ENCODE results near the gene TACC2.

Gene TACC2

DNA sequence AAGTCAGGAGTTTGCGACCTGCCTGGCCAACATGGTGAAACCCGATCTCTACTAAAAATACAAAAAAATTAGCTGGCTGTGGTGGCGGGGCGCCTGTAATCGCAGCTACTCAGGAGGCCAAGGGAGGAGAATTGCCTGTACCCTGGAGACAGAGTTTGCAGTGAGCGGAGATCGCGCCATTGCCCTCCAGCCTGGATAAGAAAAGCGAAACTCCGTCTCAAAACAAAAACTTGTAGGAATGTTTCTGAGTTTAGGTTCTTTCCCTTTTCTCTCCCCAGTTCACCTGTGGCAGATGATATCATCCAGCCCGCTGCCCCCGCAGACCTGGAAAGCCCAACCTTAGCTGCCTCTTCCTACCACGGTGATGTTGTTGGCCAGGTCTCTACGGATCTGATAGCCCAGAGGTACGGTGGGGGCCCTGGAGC is 143.4 kb downstream of the TACC2 start:
- Histone ChIP-seq H3K4me3 (ENCODE audit: insufficient read depth, low read length, poor library complexity, severe bottlenecking) (no peak overlapping the region), H3K27me3 (ENCODE audit: low read length) (no peaks in the 10 kb centered on the region), H4K20me1 (ENCODE audit: low read depth, low read length) (no peaks in the 10 kb centered on the region), H3K9me3 (ENCODE audit: insufficient read depth, low read length) (no peaks in the 10 kb centered on the region), H3K4me2 (ENCODE audit: low read depth, low read length, poor library complexity, severe bottlenecking) (no peak overlapping the region), H3K9me2 (replicated peaks; ENCODE audit: insufficient read depth, low read length) (no peaks in the 10 kb centered on the region), H3K27ac (ENCODE audit: low read depth, low read length) (no peak overlapping the region), H3F3A (ENCODE audit: insufficient read depth) (no peaks in the 10 kb centered on the region), H3K36me3 (ENCODE audit: low read length) (no peaks in the 10 kb centered on the region), H2AFZ (ENCODE audit: low read depth, low read length, severe bottlenecking) (no peak overlapping the region), H3K79me2 (ENCODE audit: insufficient read depth, low read length) (no peaks in the 10 kb centered on the region), H3K9ac (ENCODE audit: low read length) (no peak overlapping the region)
- TF ChIP-seq, protein P1, sequence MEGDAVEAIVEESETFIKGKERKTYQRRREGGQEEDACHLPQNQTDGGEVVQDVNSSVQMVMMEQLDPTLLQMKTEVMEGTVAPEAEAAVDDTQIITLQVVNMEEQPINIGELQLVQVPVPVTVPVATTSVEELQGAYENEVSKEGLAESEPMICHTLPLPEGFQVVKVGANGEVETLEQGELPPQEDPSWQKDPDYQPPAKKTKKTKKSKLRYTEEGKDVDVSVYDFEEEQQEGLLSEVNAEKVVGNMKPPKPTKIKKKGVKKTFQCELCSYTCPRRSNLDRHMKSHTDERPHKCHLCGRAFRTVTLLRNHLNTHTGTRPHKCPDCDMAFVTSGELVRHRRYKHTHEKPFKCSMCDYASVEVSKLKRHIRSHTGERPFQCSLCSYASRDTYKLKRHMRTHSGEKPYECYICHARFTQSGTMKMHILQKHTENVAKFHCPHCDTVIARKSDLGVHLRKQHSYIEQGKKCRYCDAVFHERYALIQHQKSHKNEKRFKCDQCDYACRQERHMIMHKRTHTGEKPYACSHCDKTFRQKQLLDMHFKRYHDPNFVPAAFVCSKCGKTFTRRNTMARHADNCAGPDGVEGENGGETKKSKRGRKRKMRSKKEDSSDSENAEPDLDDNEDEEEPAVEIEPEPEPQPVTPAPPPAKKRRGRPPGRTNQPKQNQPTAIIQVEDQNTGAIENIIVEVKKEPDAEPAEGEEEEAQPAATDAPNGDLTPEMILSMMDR (IDR thresholded peaks at IDR 0.05; ENCODE audit: insufficient read depth, low read length, poor library complexity, severe bottlenecking): no peak
- TF ChIP-seq EZH2phosphoT487 (conservative IDR thresholded peaks at IDR 0.05; ENCODE audit: low read length): no peak

DNA sequence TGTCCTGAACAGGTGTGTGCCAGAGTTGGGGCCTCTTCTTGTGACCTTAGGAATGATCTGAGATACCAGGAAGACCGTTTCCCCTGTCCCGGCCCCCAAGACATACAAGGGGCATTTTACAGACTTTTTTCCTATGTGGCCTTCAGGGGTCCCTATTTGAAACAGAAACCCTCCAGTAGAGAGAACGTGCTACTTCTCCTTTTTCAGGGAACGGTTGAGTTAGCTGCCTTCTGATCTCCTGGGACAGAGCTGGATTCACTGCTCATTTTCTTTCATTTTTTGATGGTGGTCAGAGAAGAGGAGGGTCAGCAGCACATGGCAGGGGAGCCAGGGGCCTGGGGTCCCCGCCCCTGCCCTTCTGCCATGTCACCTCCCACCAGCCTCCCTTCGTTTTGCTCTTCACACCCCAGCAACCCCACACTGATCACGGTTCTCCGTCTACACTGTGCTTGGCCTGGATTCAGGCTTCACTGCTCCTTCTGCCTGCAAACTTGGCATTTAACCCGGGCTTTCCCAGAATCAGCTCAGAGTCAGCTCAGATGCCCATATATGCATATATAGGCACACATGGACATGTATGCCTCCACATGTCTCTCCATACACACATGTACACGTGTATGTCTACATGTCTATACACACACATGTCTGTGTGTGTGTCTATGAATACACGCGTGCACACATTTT is 144.1 kb downstream of the TACC2 start:
- Histone ChIP-seq H3K4me2 (ENCODE audit: low read depth, low read length, poor library complexity, severe bottlenecking) (no peak overlapping the region), H3F3A (ENCODE audit: insufficient read depth) (no peaks in the 10 kb centered on the region), H3K79me2 (ENCODE audit: insufficient read depth, low read length) (no peaks in the 10 kb centered on the region), H3K27me3 (ENCODE audit: low read length) (no peaks in the 10 kb centered on the region), H2AFZ (ENCODE audit: low read depth, low read length, severe bottlenecking) (no peak overlapping the region), H3K36me3 (ENCODE audit: low read length) (no peaks in the 10 kb centered on the region), H3K9me3 (ENCODE audit: insufficient read depth, low read length) (no peaks in the 10 kb centered on the region), H3K9ac (ENCODE audit: low read length) (no peak overlapping the region), H3K9me2 (replicated peaks; ENCODE audit: insufficient read depth, low read length) (no peaks in the 10 kb centered on the region), H3K27ac (ENCODE audit: low read depth, low read length) (no peak overlapping the region), H3K4me3 (ENCODE audit: insufficient read depth, low read length, poor library complexity, severe bottlenecking) (no peak overlapping the region), H4K20me1 (ENCODE audit: low read depth, low read length) (no peaks in the 10 kb centered on the region)
- TF ChIP-seq, protein P1 (IDR thresholded peaks at IDR 0.05; ENCODE audit: insufficient read depth, low read length, poor library complexity, severe bottlenecking): no peak
- TF ChIP-seq EZH2phosphoT487 (conservative IDR thresholded peaks at IDR 0.05; ENCODE audit: low read length): no peak

DNA sequence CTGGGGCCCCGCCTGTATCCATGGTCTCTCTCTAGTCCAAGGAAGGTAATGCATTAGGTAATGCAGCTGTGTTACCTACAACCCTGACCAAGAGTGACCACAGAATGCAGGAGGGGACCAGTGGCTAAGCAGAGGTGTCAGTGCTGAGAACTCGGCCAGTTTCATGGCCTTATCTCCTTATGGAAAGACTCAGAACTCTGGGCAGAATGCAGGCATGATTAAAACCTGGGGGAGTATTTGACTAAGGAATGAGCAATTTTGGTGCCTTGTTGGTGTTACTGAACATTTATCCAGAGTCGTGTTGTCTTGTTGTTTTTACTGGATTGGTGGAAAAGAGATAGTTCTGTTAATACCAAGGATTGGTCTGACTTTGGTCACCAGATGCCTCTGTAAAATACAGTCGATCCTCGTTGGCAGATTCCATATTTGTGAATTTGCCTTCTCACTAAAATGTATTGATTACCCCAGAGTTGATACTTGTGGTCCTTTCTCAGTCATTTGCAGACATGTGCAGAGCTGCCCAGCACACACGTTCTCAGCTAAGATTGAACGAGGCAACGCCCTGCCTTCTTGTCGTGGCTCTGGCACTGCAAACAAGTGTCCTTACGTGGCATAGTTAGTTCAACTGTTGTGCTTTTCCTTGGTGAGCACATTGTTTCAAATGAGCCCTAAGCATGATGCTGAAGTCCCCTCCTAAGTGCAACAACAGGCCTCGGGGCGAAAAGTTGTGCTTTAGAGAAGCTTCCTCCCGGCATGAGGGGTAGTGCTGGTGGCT is 146.5 kb downstream of the TACC2 start:
- Histone ChIP-seq H2AFZ (ENCODE audit: low read depth, low read length, severe bottlenecking) (no peak overlapping the region), H3K4me3 (ENCODE audit: insufficient read depth, low read length, poor library complexity, severe bottlenecking) (no peak overlapping the region), H3K36me3 (ENCODE audit: low read length) (no peaks in the 10 kb centered on the region), H3K9me2 (replicated peaks; ENCODE audit: insufficient read depth, low read length) (no peaks in the 10 kb centered on the region), H4K20me1 (ENCODE audit: low read depth, low read length) (no peaks in the 10 kb centered on the region), H3K27me3 (ENCODE audit: low read length) (no peaks in the 10 kb centered on the region), H3K27ac (ENCODE audit: low read depth, low read length) (no peak overlapping the region), H3K9ac (ENCODE audit: low read length) (no peak overlapping the region), H3F3A (ENCODE audit: insufficient read depth) (no peaks in the 10 kb centered on the region), H3K9me3 (ENCODE audit: insufficient read depth, low read length) (no peaks in the 10 kb centered on the region), H3K79me2 (ENCODE audit: insufficient read depth, low read length) (no peaks in the 10 kb centered on the region), H3K4me2 (ENCODE audit: low read depth, low read length, poor library complexity, severe bottlenecking) (no peak overlapping the region)
- no peak for TF ChIP-seq EZH2phosphoT487 (conservative IDR thresholded peaks at IDR 0.05; ENCODE audit: low read length)
- TF ChIP-seq, protein P1 (IDR thresholded peaks at IDR 0.05; ENCODE audit: insufficient read depth, low read length, poor library complexity, severe bottlenecking): no peak
